Panc1 (cell line): ENCODE measurements around the gene ATE1. TPM values are rescaled to one million over a fixed set of nuclear protein-coding genes. Genes with fewer than 3 reads are reported as not detected.

Source experiments
- ATAC-seq: fragments of 200-7000 bp; cut with Tn5 transposase; 2 replicates; pipeline ENCODE4 v1.9.1; 2020; ENCODE audit warnings: mild to moderate bottlenecking, moderate library complexity
- BruUV-seq: library from RNA; stranded (reverse); fragments of 400-500 nt; replicated peaks from 2 replicates; lab custom pipeline; 2021; lab: Mats Ljungman, UMichigan
- CTCF ChIA-PET: fragments of 300-600 bp; sonication (Branson Sonifier 250); formaldehyde crosslinking; loops from one replicate; lab custom pipeline; 2022; ENCODE audit warnings: antibody characterized with exemption; lab: Charles Lee
- POLR2A ChIA-PET: fragments of 300-600 bp; sonication (Branson Sonifier 250); formaldehyde crosslinking; loops from one replicate; lab custom pipeline; 2022; ENCODE audit warnings: antibody characterized with exemption; lab: Charles Lee
- DNase-seq: peaks from one replicate; pipeline ENCODE4 v3.0.0-alpha.2; 2010; ENCODE audit warnings: low read depth, low spot score
- H3K27ac ChIP-seq: 2 replicates; pipeline ENCODE4 v1.5.1; 2011; ENCODE audit warnings: mild to moderate bottlenecking, low read length, inconsistent platforms
- H3K27me3 ChIP-seq: fragments of 200-500 bp; sonication (Bioruptor generic); 2 replicates; pipeline ENCODE4 v1.6.0; 2014; ENCODE audit warnings: low read length, inconsistent platforms; ENCODE audit not compliant: control insufficient read depth, insufficient read depth
- H3K36me3 ChIP-seq: fragments of 200-500 bp; sonication (Bioruptor generic); 2 replicates; pipeline ENCODE4 v1.5.1; 2014; ENCODE audit warnings: inconsistent platforms, mild to moderate bottlenecking, low read length, moderate library complexity; ENCODE audit not compliant: control insufficient read depth, insufficient read depth
- H3K4me1 ChIP-seq: 2 replicates; pipeline ENCODE4 v1.5.1; 2011; ENCODE audit warnings: inconsistent platforms, mild to moderate bottlenecking, low read length, moderate library complexity; ENCODE audit not compliant: control insufficient read depth, insufficient read depth
- H3K4me3 ChIP-seq, 2 experiments: 2 replicates each; pipeline ENCODE4 v1.5.1; 2011 to 2012; ENCODE audit warnings: low read depth in 2 of 2, low read length in 2 of 2, mild to moderate bottlenecking in 2 of 2, inconsistent platforms in 1 of 2, moderate library complexity in 1 of 2
- H3K9me3 ChIP-seq: fragments of 200-500 bp; sonication (Bioruptor generic); 2 replicates; pipeline ENCODE4 v1.5.1; 2014; ENCODE audit warnings: low read depth, mild to moderate bottlenecking, inconsistent platforms, low read length, moderate library complexity; ENCODE audit not compliant: control insufficient read depth, insufficient read depth
- POLR2AphosphoS5 ChIP-seq: IDR thresholded peaks from 2 replicates; pipeline ENCODE4 v1.6.1; 2012; ENCODE audit warnings: mild to moderate bottlenecking, low read depth, low read length, moderate library complexity
- SIN3A ChIP-seq: IDR thresholded peaks from 2 replicates; pipeline ENCODE4 v1.6.1; 2012; ENCODE audit warnings: low read depth, mild to moderate bottlenecking, low read length, moderate library complexity, borderline replicate concordance; ENCODE audit not compliant: insufficient read depth
- TCF7L2 ChIP-seq: IDR thresholded peaks from 2 replicates; pipeline ENCODE4 v1.6.1; 2011; ENCODE audit warnings: mild to moderate bottlenecking, low read depth, low read length, inconsistent platforms
- in situ Hi-C: cut with HindIII; loops from 2 replicates; pipeline ENCODE4 v1.10.0; 2016; ENCODE audit warnings: low sequenced_read_pairs, low pct_unique_long_range_greater_than_20kb
- intact Hi-C: fragments of 100-400 bp; cut with micrococcal nuclease; formaldehyde crosslinking; loops from one replicate; pipeline ENCODE4 v1.10.0; 2022; ENCODE audit not compliant: unreplicated experiment
- total RNA-seq: library from RNA; stranded (reverse); gene quantifications from one replicate; pipeline ENCODE4 v1.2.1, GENCODE V29; 2021; ENCODE audit not compliant: unreplicated experiment
- TF ChIP-seq, protein P1 (sequence below): fragments of 450-650 bp; IDR thresholded peaks from 2 replicates; pipeline ENCODE4 v1.5.1; 2017; ENCODE audit warnings: mild to moderate bottlenecking
- TF ChIP-seq, protein P2 (sequence below), 2 experiments: IDR thresholded peaks; 2 replicates each; pipeline ENCODE4 v1.6.1; 2011 to 2012; ENCODE audit warnings: low read depth in 2 of 2, control low read depth in 1 of 2, low read length in 1 of 2, mild to moderate bottlenecking in 1 of 2, moderate library complexity in 1 of 2; ENCODE audit not compliant: insufficient read depth in 1 of 2

ATE1 gene
- total RNA-seq, 1 experiment from 2014 or later = 45.5 TPM

DNA sequence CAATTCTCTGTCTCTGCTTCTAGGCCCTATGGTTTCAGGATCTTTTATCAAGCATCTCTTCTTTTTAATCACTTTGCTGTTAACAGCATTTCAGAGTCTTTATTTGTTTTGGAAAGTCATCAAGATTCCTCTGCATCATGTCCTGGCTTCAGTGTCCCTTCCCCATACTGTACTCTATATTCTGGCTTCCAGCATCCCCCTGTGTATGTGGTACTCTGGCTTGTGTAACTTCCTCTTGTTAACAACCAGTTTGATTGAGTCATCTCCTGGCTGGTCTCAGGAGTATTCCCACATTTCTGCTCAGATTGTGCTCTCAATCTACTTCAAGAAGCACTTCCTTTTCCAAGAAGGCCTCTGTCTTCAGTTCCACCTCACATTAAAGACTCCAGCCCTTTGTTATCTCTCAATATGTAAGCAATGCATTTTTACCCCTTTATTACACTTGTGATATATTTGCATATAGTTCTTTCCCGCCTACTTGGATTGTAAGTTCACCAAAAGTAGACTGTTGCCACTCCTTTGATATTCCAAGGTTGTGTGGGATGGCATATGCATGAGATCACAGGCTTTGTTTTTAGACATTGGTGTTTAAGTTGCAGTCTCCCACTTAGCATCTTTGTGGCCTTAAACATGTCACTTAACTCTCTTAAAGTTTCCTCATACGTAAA lies 15.1 kb upstream of the ATE1 start:
- in situ Hi-C loops = no loop called here
- Histone ChIP-seq H3K4me3 (no peak overlapping the region), H3K27me3 (no peaks in the 10 kb centered on the region), H3K36me3 (no peaks in the 10 kb centered on the region), H3K9me3 (no peaks in the 10 kb centered on the region), H3K27ac (no peak overlapping the region), H3K4me1 (peaks cover 10% of the 10 kb centered on the region; the same call in 1 of the 2 replicates)
- BruUV-seq = no TSS peak
- ATAC-seq = peak; percentile 69; the same call in 1 of the 2 replicates
- POLR2A ChIA-PET = no interaction called here
- no peak for DNase-seq
- TF ChIP-seq, protein P1, sequence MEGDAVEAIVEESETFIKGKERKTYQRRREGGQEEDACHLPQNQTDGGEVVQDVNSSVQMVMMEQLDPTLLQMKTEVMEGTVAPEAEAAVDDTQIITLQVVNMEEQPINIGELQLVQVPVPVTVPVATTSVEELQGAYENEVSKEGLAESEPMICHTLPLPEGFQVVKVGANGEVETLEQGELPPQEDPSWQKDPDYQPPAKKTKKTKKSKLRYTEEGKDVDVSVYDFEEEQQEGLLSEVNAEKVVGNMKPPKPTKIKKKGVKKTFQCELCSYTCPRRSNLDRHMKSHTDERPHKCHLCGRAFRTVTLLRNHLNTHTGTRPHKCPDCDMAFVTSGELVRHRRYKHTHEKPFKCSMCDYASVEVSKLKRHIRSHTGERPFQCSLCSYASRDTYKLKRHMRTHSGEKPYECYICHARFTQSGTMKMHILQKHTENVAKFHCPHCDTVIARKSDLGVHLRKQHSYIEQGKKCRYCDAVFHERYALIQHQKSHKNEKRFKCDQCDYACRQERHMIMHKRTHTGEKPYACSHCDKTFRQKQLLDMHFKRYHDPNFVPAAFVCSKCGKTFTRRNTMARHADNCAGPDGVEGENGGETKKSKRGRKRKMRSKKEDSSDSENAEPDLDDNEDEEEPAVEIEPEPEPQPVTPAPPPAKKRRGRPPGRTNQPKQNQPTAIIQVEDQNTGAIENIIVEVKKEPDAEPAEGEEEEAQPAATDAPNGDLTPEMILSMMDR = no peak
- TF ChIP-seq, protein P2, sequence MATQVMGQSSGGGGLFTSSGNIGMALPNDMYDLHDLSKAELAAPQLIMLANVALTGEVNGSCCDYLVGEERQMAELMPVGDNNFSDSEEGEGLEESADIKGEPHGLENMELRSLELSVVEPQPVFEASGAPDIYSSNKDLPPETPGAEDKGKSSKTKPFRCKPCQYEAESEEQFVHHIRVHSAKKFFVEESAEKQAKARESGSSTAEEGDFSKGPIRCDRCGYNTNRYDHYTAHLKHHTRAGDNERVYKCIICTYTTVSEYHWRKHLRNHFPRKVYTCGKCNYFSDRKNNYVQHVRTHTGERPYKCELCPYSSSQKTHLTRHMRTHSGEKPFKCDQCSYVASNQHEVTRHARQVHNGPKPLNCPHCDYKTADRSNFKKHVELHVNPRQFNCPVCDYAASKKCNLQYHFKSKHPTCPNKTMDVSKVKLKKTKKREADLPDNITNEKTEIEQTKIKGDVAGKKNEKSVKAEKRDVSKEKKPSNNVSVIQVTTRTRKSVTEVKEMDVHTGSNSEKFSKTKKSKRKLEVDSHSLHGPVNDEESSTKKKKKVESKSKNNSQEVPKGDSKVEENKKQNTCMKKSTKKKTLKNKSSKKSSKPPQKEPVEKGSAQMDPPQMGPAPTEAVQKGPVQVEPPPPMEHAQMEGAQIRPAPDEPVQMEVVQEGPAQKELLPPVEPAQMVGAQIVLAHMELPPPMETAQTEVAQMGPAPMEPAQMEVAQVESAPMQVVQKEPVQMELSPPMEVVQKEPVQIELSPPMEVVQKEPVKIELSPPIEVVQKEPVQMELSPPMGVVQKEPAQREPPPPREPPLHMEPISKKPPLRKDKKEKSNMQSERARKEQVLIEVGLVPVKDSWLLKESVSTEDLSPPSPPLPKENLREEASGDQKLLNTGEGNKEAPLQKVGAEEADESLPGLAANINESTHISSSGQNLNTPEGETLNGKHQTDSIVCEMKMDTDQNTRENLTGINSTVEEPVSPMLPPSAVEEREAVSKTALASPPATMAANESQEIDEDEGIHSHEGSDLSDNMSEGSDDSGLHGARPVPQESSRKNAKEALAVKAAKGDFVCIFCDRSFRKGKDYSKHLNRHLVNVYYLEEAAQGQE (IDR thresholded peaks at IDR 0.05; ENCODE audit: insufficient read depth in 1 of 2, low read depth in 2 of 2, low read length in 1 of 2) = no peak
- TF ChIP-seq POLR2AphosphoS5 (no peak), TCF7L2 (no peak), SIN3A (no peak)
- CTCF ChIA-PET = no interaction called here
- intact Hi-C loops = no loop called here

DNA sequence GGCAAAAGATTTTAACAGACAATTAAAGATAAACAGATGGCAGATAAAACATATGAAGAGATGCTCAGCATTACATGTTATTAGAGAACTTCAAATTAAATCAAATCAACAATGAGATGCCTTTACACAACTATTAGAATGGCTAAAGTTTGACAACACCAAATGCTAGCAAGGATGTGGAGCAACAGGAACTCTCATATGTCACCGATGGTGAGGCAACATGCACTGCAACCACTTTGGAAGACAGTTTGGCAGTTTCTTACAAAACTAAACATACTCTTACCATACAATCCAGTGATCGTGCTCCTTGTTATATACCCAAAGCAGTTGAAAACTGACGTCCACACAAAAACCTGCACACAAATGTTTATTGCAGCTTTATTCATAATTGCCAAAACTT lies 13.7 kb upstream of the ATE1 start:
- H3K27ac ChIP-seq = no peak overlapping the region
- no TSS peak for BruUV-seq
- no peaks in the 10 kb centered on the region for H3K27me3 ChIP-seq
- in situ Hi-C loops (no loop called here), intact Hi-C loops (no loop called here)
- TF ChIP-seq TCF7L2 (no peak), POLR2AphosphoS5 (no peak), SIN3A (no peak)
- TF ChIP-seq, protein P2 (IDR thresholded peaks at IDR 0.05; ENCODE audit: insufficient read depth in 1 of 2, low read depth in 2 of 2, low read length in 1 of 2) = no peak
- TF ChIP-seq, protein P1 = no peak
- POLR2A ChIA-PET = no interaction called here
- H3K9me3 ChIP-seq = no peaks in the 10 kb centered on the region
- no peak for ATAC-seq
- no peak for DNase-seq
- no peak overlapping the region for H3K4me3 ChIP-seq
- CTCF ChIA-PET = no interaction called here
- peaks cover 10% of the 10 kb centered on the region; the same call in 1 of the 2 replicates for H3K4me1 ChIP-seq
- H3K36me3 ChIP-seq = no peaks in the 10 kb centered on the region
